Vagina (tissue), 2 donors: ENCODE results near the gene PJA2.

Source experiments
- CTCF ChIP-seq, 3 experiments: fragments of 450-650 bp in 2 of 3; fragments of 200-600 bp in 1 of 3; sonication (generic) in 1 of 3; IDR thresholded peaks; one replicate each; pipeline ENCODE4 v1.5.1; 2017 to 2019; ENCODE audit warnings: antibody characterized with exemption in 3 of 3, mild to moderate bottlenecking in 2 of 3, moderate library complexity in 2 of 3
- POLR2A ChIP-seq, 2 donors: fragments of 450-650 bp; IDR thresholded peaks; one replicate each; pipeline ENCODE4 v1.6.1; 2017; ENCODE audit warnings: antibody characterized with exemption in 2 of 2, mild to moderate bottlenecking in 2 of 2, moderate library complexity in 2 of 2
- POLR2AphosphoS5 ChIP-seq, 2 donors: sonication (generic); formaldehyde crosslinking; IDR thresholded peaks; one replicate each; pipeline ENCODE4 v1.9.0; 2017; ENCODE audit warnings: antibody characterized with exemption in 2 of 2, mild to moderate bottlenecking in 2 of 2, low read depth in 1 of 2; ENCODE audit not compliant: insufficient read depth in 1 of 2

GRCh38 chr5:109318455-109319108 is 91.2 kb downstream of the PJA2 start:
- no peak for TF ChIP-seq CTCF (IDR thresholded peaks at IDR 0.05)
- TF ChIP-seq POLR2A (IDR thresholded peaks at IDR 0.05) = no peak
- TF ChIP-seq POLR2AphosphoS5 (IDR thresholded peaks at IDR 0.05; ENCODE audit: insufficient read depth in 1 of 2, low read depth in 1 of 2) = no peak
